K562 (cell line): Measurements from ENCODE around the gene C1orf94. TPM values are rescaled to one million over a fixed set of nuclear protein-coding genes. Genes with fewer than 3 reads are reported as not detected.

ENCODE experiments used
- ATAC-seq: fragments of 200-7000 bp; cut with Tn5 transposase; 3 replicates; pipeline ENCODE4 v1.9.1; 2020; ENCODE audit warnings: moderate library complexity
- BruUV-seq: library from RNA; stranded (reverse); fragments of 400-500 nt; replicated peaks from 2 replicates; lab custom pipeline; 2021; lab: Mats Ljungman, UMichigan
- CTCF ChIA-PET: fragments of 300-600 bp; formaldehyde crosslinking; extraction: SDS; loops from one replicate; lab custom pipeline; 2021; ENCODE audit warnings: low intra/inter-chr PET ratio; lab: Yijun Ruan, JAX
- POLR2A ChIA-PET: fragments of 300-600, 350-650 bp; sonication (Branson Sonifier 250); formaldehyde crosslinking; extraction: SDS; loops from one replicate; lab custom pipeline; 2021; ENCODE audit warnings: antibody characterized with exemption, inconsistent platforms; lab: Yijun Ruan, JAX
- DNase-seq, 4 experiments: peaks; one replicate each; pipeline versions ENCODE4 v3.0.0 to v3.0.0-alpha.2; 2011 to 2018; ENCODE audit warnings: low spot score in 3 of 4, mixed read lengths in 3 of 4; ENCODE audit errors: extremely low read depth in 1 of 4
- FAIRE-seq: peaks from 2 replicates; lab custom pipeline; 2011; peaks lifted over from hg19 to GRCh38; lab: Jason Lieb, UNC
- H2AFZ ChIP-seq: 2 replicates; pipeline ENCODE4 v1.6.0; 2011; ENCODE audit warnings: low read depth, low read length, control low read depth, inconsistent platforms
- H3K27ac ChIP-seq: fragments of 200-600 bp; 3 replicates; pipeline ENCODE4 v1.8.0; 2011; ENCODE audit warnings: low read depth, mild to moderate bottlenecking, control low read depth, inconsistent platforms, low read length, moderate library complexity, mixed read lengths; ENCODE audit errors: extremely low read depth
- H3K27me3 ChIP-seq, 2 experiments: fragments of 300-600 bp in 1 of 2; 2 replicates in 1 of 2; 3 replicates in 1 of 2; pipeline versions ENCODE4 v1.6.0 to v1.8.0; 2011; ENCODE audit warnings: inconsistent platforms in 2 of 2, low read length in 2 of 2, mild to moderate bottlenecking in 1 of 2, mixed read lengths in 1 of 2, moderate library complexity in 1 of 2; ENCODE audit not compliant: control insufficient read depth in 2 of 2, insufficient read depth in 2 of 2
- H3K36me3 ChIP-seq: fragments of 300-600 bp; 3 replicates; pipeline ENCODE4 v1.8.0; 2011; ENCODE audit warnings: mild to moderate bottlenecking, low read length, inconsistent platforms; ENCODE audit not compliant: control insufficient read depth, insufficient read depth
- H3K4me1 ChIP-seq, 2 experiments: fragments of 200-600 bp in 1 of 2; replicated peaks in 1 of 2; 2 replicates in 1 of 2; 3 replicates in 1 of 2; pipeline versions ENCODE4 v1.5.1 to v1.8.0; 2011; ENCODE audit warnings: inconsistent platforms in 2 of 2, low read length in 2 of 2, mild to moderate bottlenecking in 1 of 2, mixed read lengths in 1 of 2, moderate library complexity in 1 of 2; ENCODE audit not compliant: control insufficient read depth in 2 of 2, insufficient read depth in 2 of 2
- H3K4me2 ChIP-seq: 2 replicates; pipeline ENCODE4 v1.6.1; 2011; ENCODE audit warnings: low read length, control low read depth, inconsistent platforms, mixed read lengths; ENCODE audit not compliant: insufficient read depth
- H3K4me3 ChIP-seq: fragments of 200-600 bp; sonication (generic), shearing (Covaris generic); 2 replicates; pipeline ENCODE4 v1.5.1; 2016; ENCODE audit warnings: control low read depth, inconsistent platforms
- H3K79me2 ChIP-seq: fragments of 200-600 bp; 3 replicates; pipeline ENCODE4 v1.8.0; 2011; ENCODE audit warnings: low read length, inconsistent platforms; ENCODE audit not compliant: control insufficient read depth, insufficient read depth
- H3K9ac ChIP-seq, 2 experiments: 2 replicates each; pipeline versions ENCODE4 v1.6.0 to v1.6.1; 2011; ENCODE audit warnings: low read depth in 2 of 2, low read length in 2 of 2, control low read depth in 1 of 2, inconsistent platforms in 1 of 2, mild to moderate bottlenecking in 1 of 2, mixed read lengths in 1 of 2; ENCODE audit not compliant: insufficient read depth in 1 of 2
- H3K9me1 ChIP-seq: one replicate; pipeline ENCODE4 v1.6.0; 2011; ENCODE audit warnings: inconsistent platforms, mild to moderate bottlenecking, low read length, moderate library complexity; ENCODE audit not compliant: control insufficient read depth, insufficient read depth
- H3K9me3 ChIP-seq: replicated peaks from 2 replicates; pipeline ENCODE4 v1.5.1; 2011; ENCODE audit warnings: low read depth, low read length, inconsistent platforms; ENCODE audit not compliant: control insufficient read depth, insufficient read depth
- H4K20me1 ChIP-seq: replicated peaks from 2 replicates; pipeline ENCODE4 v1.6.1; 2011; ENCODE audit warnings: low read length, inconsistent platforms, mixed read lengths; ENCODE audit not compliant: control insufficient read depth, insufficient read depth
- GATAD2B ChIP-seq: fragments of 450-650 bp; IDR thresholded peaks from 2 replicates; pipeline ENCODE4 v1.6.1; 2017; ENCODE audit warnings: mild to moderate bottlenecking, borderline replicate concordance
- MBD1 ChIP-seq: fragments of 250-450 bp; sonication (Bioruptor Pico); IDR thresholded peaks from 2 replicates; pipeline ENCODE4 v1.8.0; 2022; ENCODE audit warnings: inconsistent platforms
- SNAPC5 ChIP-seq: fragments of 250-450 bp; sonication (Bioruptor Pico); IDR thresholded peaks from 2 replicates; pipeline ENCODE4 v1.8.0; 2021; ENCODE audit warnings: moderate library complexity, mild to moderate bottlenecking, inconsistent platforms
- TAF7 ChIP-seq: fragments of 450-650 bp; IDR thresholded peaks from 2 replicates; pipeline ENCODE4 v1.6.1; 2016; ENCODE audit warnings: missing genetic modification characterization, missing compliant biosample characterization
- TEAD1 ChIP-seq, 2 experiments: fragments of 450-650 bp in 1 of 2; sonication (generic) in 1 of 2; formaldehyde crosslinking; IDR thresholded peaks; 2 replicates each; pipeline versions ENCODE4 v1.4.0 to v1.8.0; 2020 to 2022; ENCODE audit warnings: mild to moderate bottlenecking in 2 of 2, missing genetic modification reagents in 1 of 2
- ZBED1 ChIP-seq: IDR thresholded peaks from 2 replicates; pipeline ENCODE4 v1.6.1; 2014
- ZNF212 ChIP-seq: fragments of 450-650 bp; formaldehyde crosslinking; IDR thresholded peaks from 2 replicates; pipeline ENCODE4 v1.4.0; 2020; ENCODE audit warnings: mild to moderate bottlenecking
- WGBS: fragments of 100-300 bp; shearing (Covaris generic); methylation state at CpG from one replicate; pipeline ENCODE4 v1.1.6; 2016; ENCODE audit warnings: low coverage, mixed read lengths; ENCODE audit not compliant: insufficient coverage; ENCODE audit errors: missing lambda C conversion rate; 5-methylcytosine and 5-hydroxymethylcytosine counted together
- in situ Hi-C: fragments of 300-500 bp; cut with MboI; formaldehyde crosslinking; loops from 4 replicates; pipeline ENCODE4 v1.15.0; 2018; ENCODE audit warnings: inconsistent platforms, mixed read lengths
- intact Hi-C: fragments of 100-400 bp; cut with micrococcal nuclease; formaldehyde crosslinking; loops from 2 replicates; pipeline ENCODE4 v1.14.2; 2022
- polyA plus RNA-seq, 8 experiments: library from polyadenylated mRNA; depleted of rRNA in 4 of 8; stranded (reverse) in 5 of 8; unstranded in 3 of 8; fragments of >200 nt; fragmentation: Nextera tagmentation in 2 of 8; fragmentation: Illumina TruSeq in 1 of 8; extraction: Ambion mirVana in 2 of 8; extraction: Trizol in 1 of 8; gene quantifications; 2 replicates each; pipeline versions ENCODE4 v1.2.1 to v1.2.3, GENCODE V29; 2011 to 2014; ENCODE audit warnings: inconsistent platforms in 1 of 8, missing spikeins in 1 of 8
- total RNA-seq, 7 experiments: library from RNA; depleted of rRNA in 6 of 7; stranded (reverse); fragments of >200 nt in 6 of 7; fragmentation: Illumina TruSeq in 2 of 7; extraction: Trizol in 2 of 7; gene quantifications; 2 replicates each; pipeline versions ENCODE4 v1.2.1 to v1.2.3, GENCODE V29; 2011 to 2021; ENCODE audit warnings: low replicate concordance in 1 of 7

C1orf94 gene
- total and polyA plus RNA-seq, 9 of the 15 experiments (the other 6 are each of a cell fraction or from before 2014, with no cell fraction given), result not detected

GRCh38 chr1:34167389-34167788 lies 9.3 kb upstream of the C1orf94 start:
- ATAC-seq, result no peak
- Histone ChIP-seq H3K9me3 (no peaks in the 10 kb centered on the region), H2AFZ (no peak overlapping the region), H3K27me3 (peaks cover 2 to 18% of the 10 kb centered on the region in 2 experiments; a peak in 4 of 5 replicates), H3K9ac (no peak overlapping the region), H4K20me1 (no peaks in the 10 kb centered on the region), H3K79me2 (no peaks in the 10 kb centered on the region), H3K27ac (no peak overlapping the region), H3K4me2 (no peak overlapping the region), H3K4me3 (no peak overlapping the region), H3K36me3 (no peaks in the 10 kb centered on the region), H3K9me1 (no peaks in the 10 kb centered on the region), H3K4me1 (peaks cover 0 to 10% of the 10 kb centered on the region in 2 experiments; a peak in 2 of 5 replicates)
- TF ChIP-seq SNAPC5 (CRISPR knock-in tag) (no peak), TAF7 (tag) (no peak), MBD1 (CRISPR knock-in tag) (no peak), TEAD1 (CRISPR knock-in tag; IDR thresholded peaks at IDR 0.05) (no peak), ZBED1 (no peak), GATAD2B (no peak), ZNF212 (no peak)
- intact Hi-C loops, result no loop called here
- no peak for FAIRE-seq
- ChIA-PET POLR2A (no interaction called here), CTCF (no interaction called here)
- no peak for DNase-seq
- in situ Hi-C loops, result no loop called here
- 0% methylated on average over 13 of the region's 13 CpGs for WGBS
- BruUV-seq, result no TSS peak
